HG03439 (cell line): Measurements from ENCODE around the gene PRKN.

Experiments
- ATAC-seq: cut with Tn5 transposase; IDR thresholded peaks from one replicate; pipeline ENCODE4 v1.9.1; 2021; ENCODE audit warnings: mild to moderate bottlenecking, moderate library complexity; ENCODE audit not compliant: unreplicated experiment

Gene PRKN

GRCh38 chr6:162711376-162711775 is 16.2 kb downstream of the PRKN start:
- no peak for ATAC-seq

GRCh38 chr6:162710936-162711335 is 16.6 kb downstream of the PRKN start:
- ATAC-seq: no peak

- ATAC-seq: no peak
Observed at GRCh38 chr6:162710419-162710818, 17.1 kb downstream of the PRKN start.

- ATAC-seq: no peak
Observed at GRCh38 chr6:162709431-162709830, 18.1 kb downstream of the PRKN start.

- no peak for ATAC-seq
Observed at GRCh38 chr6:162708971-162709370, 18.6 kb downstream of the PRKN start.

GRCh38 chr6:162706232-162706631 is 21.3 kb downstream of the PRKN start:
- no peak for ATAC-seq

GRCh38 chr6:162705736-162706135 is 21.8 kb downstream of the PRKN start:
- no peak for ATAC-seq

GRCh38 chr6:162704001-162704400 is 23.6 kb downstream of the PRKN start:
- no peak for ATAC-seq

- ATAC-seq: no peak
Observed at GRCh38 chr6:162702446-162702845, 25.1 kb downstream of the PRKN start.

GRCh38 chr6:162701551-162701950 is 26.0 kb downstream of the PRKN start:
- no peak for ATAC-seq

GRCh38 chr6:162700966-162701365 is 26.6 kb downstream of the PRKN start:
- no peak for ATAC-seq

- ATAC-seq: no peak
Observed at GRCh38 chr6:162699961-162700360, 27.6 kb downstream of the PRKN start.

- ATAC-seq: no peak
Observed at GRCh38 chr6:162698440-162698839, 29.1 kb downstream of the PRKN start.

- no peak for ATAC-seq
Observed at GRCh38 chr6:162697872-162698403, 29.6 kb downstream of the PRKN start.

- ATAC-seq: no peak
Observed at GRCh38 chr6:162690158-162690557, 37.4 kb downstream of the PRKN start.

- ATAC-seq: no peak
Observed at GRCh38 chr6:162688751-162689345, 38.7 kb downstream of the PRKN start.

GRCh38 chr6:162685586-162685985 is 42.0 kb downstream of the PRKN start:
- no peak for ATAC-seq

GRCh38 chr6:162684961-162685360 is 42.6 kb downstream of the PRKN start:
- ATAC-seq: no peak

- ATAC-seq: no peak
Observed at GRCh38 chr6:162684052-162684451, 43.5 kb downstream of the PRKN start.

GRCh38 chr6:162683135-162683534 is 44.4 kb downstream of the PRKN start:
- no peak for ATAC-seq

- ATAC-seq: no peak
Observed at GRCh38 chr6:162681447-162681846, 46.1 kb downstream of the PRKN start.

GRCh38 chr6:162680871-162681270 is 46.7 kb downstream of the PRKN start:
- no peak for ATAC-seq

GRCh38 chr6:162680367-162680766 is 47.2 kb downstream of the PRKN start:
- ATAC-seq: no peak
